Measurements from ENCODE around the gene SNAPC4.

Gene SNAPC4

GRCh38 chr9:136395345-136396218 lies 4.4 kb downstream of the SNAPC4 start:
- TF ChIP-seq TAF1 (IDR thresholded peaks at IDR 0.05; ENCODE audit: borderline replicate concordance, insufficient read depth, low read length) = no peak
- TF ChIP-seq FOXP2 (optimal IDR thresholded peaks at IDR 0.05; ENCODE audit: borderline replicate concordance, extremely low read depth, extremely low read length, insufficient read depth) = no peak
- TF ChIP-seq SIN3A (IDR thresholded peaks at IDR 0.05; ENCODE audit: borderline replicate concordance, insufficient read depth, low read length) = no peak
- TF ChIP-seq REST (IDR thresholded peaks at IDR 0.05; ENCODE audit: insufficient read depth in 1 of 2, low read depth in 2 of 2, low read length in 2 of 2) = no peak
- TF ChIP-seq POLR2AphosphoS5 (IDR thresholded peaks at IDR 0.05; ENCODE audit: low read depth, low read length) = no peak

- no peak for TF ChIP-seq FOXP2 (optimal IDR thresholded peaks at IDR 0.05; ENCODE audit: borderline replicate concordance, extremely low read depth, extremely low read length, insufficient read depth)
- TF ChIP-seq TAF1 (IDR thresholded peaks at IDR 0.05; ENCODE audit: borderline replicate concordance, insufficient read depth, low read length) = no peak
- no peak for TF ChIP-seq SIN3A (IDR thresholded peaks at IDR 0.05; ENCODE audit: borderline replicate concordance, insufficient read depth, low read length)
- no peak for TF ChIP-seq POLR2AphosphoS5 (IDR thresholded peaks at IDR 0.05; ENCODE audit: low read depth, low read length)
- TF ChIP-seq REST (IDR thresholded peaks at IDR 0.05; ENCODE audit: insufficient read depth in 1 of 2, low read depth in 2 of 2, low read length in 2 of 2) = no peak
These were observed 5.0 kb downstream of the SNAPC4 start for GRCh38 chr9:136395020-136395340.

GRCh38 chr9:136394312-136395019 lies 5.5 kb downstream of the SNAPC4 start:
- no peak for TF ChIP-seq TAF1 (IDR thresholded peaks at IDR 0.05; ENCODE audit: borderline replicate concordance, insufficient read depth, low read length)
- TF ChIP-seq POLR2AphosphoS5 (IDR thresholded peaks at IDR 0.05; ENCODE audit: low read depth, low read length) = no peak
- TF ChIP-seq FOXP2 (optimal IDR thresholded peaks at IDR 0.05; ENCODE audit: borderline replicate concordance, extremely low read depth, extremely low read length, insufficient read depth) = no peak
- no peak for TF ChIP-seq SIN3A (IDR thresholded peaks at IDR 0.05; ENCODE audit: borderline replicate concordance, insufficient read depth, low read length)
- no peak for TF ChIP-seq REST (IDR thresholded peaks at IDR 0.05; ENCODE audit: insufficient read depth in 1 of 2, low read depth in 2 of 2, low read length in 2 of 2)

GRCh38 chr9:136393531-136393930 lies 6.4 kb downstream of the SNAPC4 start:
- TF ChIP-seq TAF1 (IDR thresholded peaks at IDR 0.05; ENCODE audit: borderline replicate concordance, insufficient read depth, low read length) (no peak), FOXP2 (optimal IDR thresholded peaks at IDR 0.05; ENCODE audit: borderline replicate concordance, extremely low read depth, extremely low read length, insufficient read depth) (no peak), REST (IDR thresholded peaks at IDR 0.05; ENCODE audit: insufficient read depth in 1 of 2, low read depth in 2 of 2, low read length in 2 of 2) (no peak), POLR2AphosphoS5 (IDR thresholded peaks at IDR 0.05; ENCODE audit: low read depth, low read length) (no peak), SIN3A (IDR thresholded peaks at IDR 0.05; ENCODE audit: borderline replicate concordance, insufficient read depth, low read length) (no peak)
